ENCODE data around the gene FGF1.
A peak's percentile ranks its signal among the peaks of the same experiment; 100 is the strongest.

FGF1 gene

GRCh38 chr5:142697356-142698255 is 11.7 kb upstream of the FGF1 start:
- DNase-seq (ENCODE audit: low spot score), result peak; percentile 52

GRCh38 chr5:142696379-142696778 is 10.5 kb upstream of the FGF1 start:
- no peak for DNase-seq (ENCODE audit: low spot score)

- DNase-seq (ENCODE audit: low spot score), result no peak
Measured at GRCh38 chr5:142694092-142694856, 8.4 kb upstream of the FGF1 start.

GRCh38 chr5:142692321-142692894 is 6.5 kb upstream of the FGF1 start:
- no peak for DNase-seq (ENCODE audit: low spot score)

GRCh38 chr5:142690667-142691066 is 4.8 kb upstream of the FGF1 start:
- no peak for DNase-seq (ENCODE audit: low spot score)

- DNase-seq (ENCODE audit: low spot score), result no peak
Measured at GRCh38 chr5:142689081-142689480, 3.2 kb upstream of the FGF1 start.

- no peak for DNase-seq (ENCODE audit: low spot score)
Measured at GRCh38 chr5:142688281-142688989, 2.5 kb upstream of the FGF1 start.

GRCh38 chr5:142686968-142687367 is 1.1 kb upstream of the FGF1 start:
- DNase-seq (ENCODE audit: low spot score), result no peak

- DNase-seq (ENCODE audit: low spot score), result no peak
Measured at GRCh38 chr5:142686210-142686734, 382 bp upstream of the FGF1 start.

GRCh38 chr5:142684508-142685041 is 1.3 kb downstream of the FGF1 start:
- DNase-seq (ENCODE audit: low spot score), result no peak

GRCh38 chr5:142683881-142684505 is 1.9 kb downstream of the FGF1 start:
- no peak for DNase-seq (ENCODE audit: low spot score)

- no peak for DNase-seq (ENCODE audit: low spot score)
Measured at GRCh38 chr5:142683116-142683515, 2.8 kb downstream of the FGF1 start.

GRCh38 chr5:142680605-142681259 is 5.2 kb downstream of the FGF1 start:
- peak; percentile 92 for DNase-seq (ENCODE audit: low spot score)

- DNase-seq (ENCODE audit: low spot score), result no peak
Measured at GRCh38 chr5:142679744-142680143, 6.1 kb downstream of the FGF1 start.

GRCh38 chr5:142678529-142678928 is 7.4 kb downstream of the FGF1 start:
- no peak for DNase-seq (ENCODE audit: low spot score)

GRCh38 chr5:142677198-142677597 is 8.7 kb downstream of the FGF1 start:
- peak; percentile 64 for DNase-seq (ENCODE audit: low spot score)

- no peak for DNase-seq (ENCODE audit: low spot score)
Measured at GRCh38 chr5:142676318-142676717, 9.6 kb downstream of the FGF1 start.

- DNase-seq (ENCODE audit: low spot score), result peak; percentile 53
Measured at GRCh38 chr5:142674531-142675469, 11.1 kb downstream of the FGF1 start.

GRCh38 chr5:142671801-142672200 is 14.1 kb downstream of the FGF1 start:
- peak; percentile 58 for DNase-seq (ENCODE audit: low spot score)
